ENCODE data around the gene PKD1. TPM values are rescaled to one million over a fixed set of nuclear protein-coding genes. Genes with fewer than 3 reads are reported as not detected.
"Not testable (repeated sequence)": the region's sequence is repeated elsewhere in the genome, so short reads cannot be mapped to it uniquely, and the experiment has no call there.

Gene PKD1
- polyA plus RNA-seq, 10 donors = 86.8 to 161 (median 120) TPM

DNA sequence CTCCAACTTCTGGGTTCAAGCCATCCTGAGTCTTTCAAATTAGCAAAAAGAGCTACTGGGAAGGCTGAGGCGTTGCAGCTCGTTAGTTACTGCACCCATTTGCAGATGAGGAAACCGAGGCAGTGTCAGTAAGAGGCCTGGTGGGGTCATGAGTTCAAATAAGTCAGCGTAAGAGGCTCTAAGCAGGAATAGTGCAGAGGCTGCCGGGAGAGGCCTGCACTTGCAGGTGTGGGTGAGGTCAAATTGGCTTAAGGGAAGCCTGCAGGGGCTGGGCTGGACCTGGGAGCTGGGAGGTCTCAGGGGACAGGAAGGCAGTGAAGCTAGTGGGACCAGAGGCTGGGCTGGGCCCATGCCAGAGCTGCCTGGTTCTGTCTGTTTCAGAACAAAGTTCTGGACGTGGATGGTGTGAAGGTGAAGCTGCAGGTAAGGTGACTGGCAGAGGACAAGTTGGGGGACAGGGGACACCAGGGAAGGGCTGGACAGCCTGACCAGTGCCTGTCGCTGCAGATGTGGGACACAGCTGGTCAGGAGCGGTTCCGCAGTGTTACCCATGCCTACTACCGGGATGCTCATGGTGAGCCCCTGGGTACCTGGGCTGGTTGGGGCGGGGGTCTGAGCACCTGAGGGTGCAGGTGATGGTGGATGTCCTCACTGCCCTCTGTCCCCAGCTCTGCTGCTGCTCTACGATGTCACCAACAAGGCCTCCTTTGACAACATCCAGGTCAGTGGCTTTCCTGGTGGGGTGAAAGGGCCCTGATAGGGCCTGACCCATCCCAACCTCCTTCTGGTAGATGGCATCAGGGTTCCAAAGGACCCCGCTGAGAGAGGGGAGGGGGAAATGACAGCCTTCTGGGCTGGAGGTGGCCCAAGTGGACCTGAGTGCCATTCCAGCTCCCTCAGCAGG, 15.7 kb upstream of the PKD1 start:
- DNase-seq = no peak

DNA sequence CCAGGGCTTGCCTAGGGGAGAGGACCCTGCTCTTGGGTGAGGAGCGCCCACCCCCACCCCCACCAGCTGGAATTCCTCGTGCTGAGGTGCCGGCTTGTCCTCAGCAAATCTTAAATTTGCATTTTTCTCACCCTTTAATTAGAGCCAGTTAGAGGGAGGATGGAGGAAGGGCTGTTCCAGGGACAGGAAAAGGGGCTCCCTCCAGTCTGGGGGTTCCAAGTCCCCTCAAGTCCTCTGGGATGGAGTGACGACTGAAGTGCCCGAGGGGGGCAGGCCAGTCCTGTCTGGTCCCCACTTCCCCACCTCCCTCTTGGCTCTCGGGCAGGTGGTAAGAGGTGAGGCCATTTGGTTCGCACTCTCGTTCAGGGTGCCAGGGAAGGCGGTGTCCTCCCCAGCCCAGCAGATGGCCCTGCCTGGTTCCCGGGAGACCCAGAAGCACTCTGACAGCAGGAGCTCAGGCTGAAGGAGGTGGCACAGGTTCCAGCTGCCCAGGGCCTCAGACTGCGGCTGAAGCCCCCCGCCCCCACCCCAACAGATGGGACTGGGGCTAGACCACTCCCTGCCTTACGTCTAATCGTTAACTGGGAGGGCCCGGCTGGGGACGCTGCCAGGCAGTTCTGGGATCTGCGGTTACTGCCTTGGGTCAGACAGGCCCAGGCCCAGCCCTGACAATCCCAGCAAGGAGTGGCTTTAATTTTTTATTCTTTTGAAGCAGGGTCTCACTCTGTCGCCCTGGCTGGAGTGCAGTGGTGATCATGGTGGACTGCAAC, 14.9 kb upstream of the PKD1 start:
- DNase-seq = no peak

DNA sequence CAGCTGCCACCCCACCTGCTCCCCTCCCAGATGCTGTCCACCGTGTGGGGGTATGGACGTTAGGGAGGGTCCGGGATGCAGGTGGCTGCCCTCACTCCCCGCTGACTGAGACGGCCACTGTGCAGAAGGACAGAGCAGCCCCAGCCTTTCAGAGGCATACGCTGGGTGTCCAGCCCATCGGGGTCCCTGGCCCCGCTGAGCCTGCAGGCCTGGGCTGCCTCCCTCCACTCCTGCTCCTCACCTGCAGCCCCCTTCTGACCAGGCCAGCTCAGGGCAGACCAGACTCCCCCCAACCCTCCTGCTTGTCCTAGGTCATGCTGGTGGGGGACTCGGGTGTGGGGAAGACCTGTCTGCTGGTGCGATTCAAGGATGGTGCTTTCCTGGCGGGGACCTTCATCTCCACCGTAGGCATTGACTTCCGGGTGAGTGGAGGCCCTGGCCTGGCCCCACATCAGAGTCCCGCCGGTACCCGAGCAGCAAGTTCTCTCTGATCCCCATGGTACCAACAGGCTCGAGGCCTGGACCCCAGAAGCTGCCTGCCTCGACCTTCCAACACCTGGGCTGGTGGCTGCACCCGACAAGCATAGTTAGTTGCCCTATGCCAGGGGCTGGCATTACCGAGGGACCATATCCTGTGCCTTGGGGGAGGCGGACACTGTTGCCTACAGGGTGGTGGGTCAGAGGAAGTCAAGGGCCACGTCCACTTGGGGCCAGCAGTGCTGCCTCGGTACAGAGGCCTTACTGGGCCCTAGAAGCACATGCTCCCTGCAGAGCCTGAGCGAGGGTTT, 14.1 kb upstream of the PKD1 start:
- DNase-seq = no peak

DNA sequence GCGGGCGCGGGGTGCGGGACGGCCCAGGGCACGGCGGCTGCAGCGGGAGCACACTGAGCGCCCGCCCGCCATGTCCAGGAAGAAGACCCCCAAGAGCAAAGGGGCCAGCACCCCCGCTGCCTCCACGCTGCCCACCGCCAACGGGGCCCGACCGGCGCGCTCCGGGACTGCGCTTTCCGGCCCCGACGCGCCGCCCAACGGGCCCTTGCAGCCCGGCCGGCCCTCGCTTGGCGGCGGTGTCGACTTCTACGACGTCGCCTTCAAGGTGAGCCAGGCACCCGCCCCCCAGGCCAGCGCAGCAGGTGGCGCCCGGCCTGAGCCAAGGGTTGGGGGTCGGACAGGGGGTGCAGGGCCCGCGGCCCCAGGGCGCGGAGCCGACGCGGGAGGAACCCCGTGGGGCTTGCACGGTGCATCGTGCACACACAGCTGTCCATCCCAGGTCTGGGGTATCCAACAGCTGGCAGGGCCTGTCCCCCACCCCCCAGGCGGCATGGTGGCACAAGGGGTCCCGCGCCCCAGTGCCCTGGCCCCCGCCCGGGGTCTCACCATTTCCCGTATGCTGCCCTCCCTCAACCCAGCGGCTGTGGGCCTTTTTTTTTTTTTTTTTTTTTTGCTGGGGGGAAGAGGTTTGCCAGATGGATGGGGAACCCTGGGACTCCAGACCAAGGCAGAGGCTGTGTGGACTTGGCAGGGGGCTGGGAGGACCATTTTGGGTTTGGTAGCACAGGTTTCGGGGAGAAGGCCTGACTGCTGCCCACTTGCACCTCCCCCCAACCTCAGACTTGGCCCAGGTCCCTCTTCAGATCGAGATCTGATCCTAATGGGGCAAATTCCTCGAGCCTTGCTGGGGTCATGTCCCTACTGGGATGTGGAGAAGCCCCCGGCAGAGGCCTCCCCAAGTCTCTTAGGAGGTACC, 13.3 kb upstream of the PKD1 start:
- peak in 1 of 3 donors; percentile 60 for DNase-seq

DNA sequence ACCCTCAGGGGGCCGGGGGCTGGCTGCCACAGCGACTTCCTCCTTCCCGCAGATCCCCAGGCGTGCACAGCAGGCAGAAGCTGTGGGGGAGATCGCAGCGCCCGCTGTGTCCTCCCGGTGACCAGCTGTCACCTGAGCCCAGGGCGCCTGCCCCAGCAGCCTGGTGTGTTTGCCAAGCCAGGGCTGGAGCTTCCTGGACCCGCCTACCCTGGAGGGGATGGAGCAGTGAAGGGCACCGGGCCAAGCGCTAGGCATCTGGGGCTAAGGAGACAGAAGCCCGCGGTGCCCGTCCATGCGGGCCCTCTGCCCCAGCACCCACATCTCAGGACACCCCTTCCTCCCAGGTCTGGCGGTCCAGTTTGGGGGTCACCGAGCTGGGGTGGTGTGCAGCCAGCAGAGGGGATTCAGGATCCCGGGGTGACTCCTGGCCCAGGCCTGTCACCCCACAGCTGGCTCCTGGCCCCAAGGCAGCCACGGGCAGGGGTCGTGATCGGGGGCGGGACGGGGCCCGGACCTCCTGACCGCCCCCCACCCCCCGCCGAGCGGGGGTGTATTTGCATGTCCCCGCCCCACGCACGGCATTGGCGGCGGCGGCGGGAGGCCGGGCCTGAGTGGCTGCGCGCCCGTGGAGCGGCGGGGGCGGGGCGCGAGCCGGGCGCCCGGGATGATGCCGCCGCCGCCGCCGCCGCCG, 12.4 kb upstream of the PKD1 start, which contains the start of gene RAB26:
Gene RAB26, plus strand, starts transcription at position 645 of the 691 bp plus-strand sequence. CDS start 159 bp downstream, outside the sequence.
- DNase-seq = peak in 2 of 3 donors; percentile 75 to 83

DNA sequence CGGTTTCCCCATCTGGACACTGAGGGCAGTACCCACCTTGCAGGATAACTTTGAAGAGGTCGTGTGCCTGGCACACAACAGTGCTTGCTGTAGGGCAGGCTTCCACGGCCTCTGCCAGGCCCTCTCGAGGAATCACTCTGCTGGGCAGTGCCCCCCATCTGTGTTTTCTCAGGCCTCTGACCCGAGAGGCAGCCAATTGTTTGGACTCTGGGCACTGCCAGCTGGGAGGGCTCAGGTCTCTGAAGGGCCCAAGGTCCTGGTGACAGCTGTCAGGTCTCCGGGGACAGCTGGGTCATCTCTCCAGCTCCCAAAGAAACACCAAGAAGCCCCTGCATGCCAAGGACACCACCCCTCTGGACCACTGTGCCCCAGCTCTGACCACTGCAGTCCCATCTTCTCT, 11.7 kb upstream of the PKD1 start:
- DNase-seq = no peak

DNA sequence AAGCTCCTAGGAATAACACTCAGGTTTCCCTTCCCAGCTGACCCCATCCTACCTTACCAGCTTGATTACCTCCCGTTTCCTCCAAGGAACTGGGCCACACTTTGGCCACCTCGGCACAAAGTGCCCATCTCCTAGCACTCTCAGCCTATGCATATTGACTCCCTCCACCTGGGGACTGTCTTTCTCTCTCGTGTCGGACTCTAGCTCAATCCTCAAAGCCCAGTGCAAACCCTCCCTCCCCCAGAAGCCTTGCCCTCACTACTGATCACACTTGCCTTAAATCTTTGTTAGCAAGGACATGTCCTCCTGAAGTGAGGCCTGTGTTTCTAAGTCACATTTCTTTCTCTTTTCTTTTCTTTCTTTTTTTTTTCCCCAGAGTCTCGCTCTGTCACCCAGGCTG, 10.1 kb upstream of the PKD1 start:
- DNase-seq = no peak

DNA sequence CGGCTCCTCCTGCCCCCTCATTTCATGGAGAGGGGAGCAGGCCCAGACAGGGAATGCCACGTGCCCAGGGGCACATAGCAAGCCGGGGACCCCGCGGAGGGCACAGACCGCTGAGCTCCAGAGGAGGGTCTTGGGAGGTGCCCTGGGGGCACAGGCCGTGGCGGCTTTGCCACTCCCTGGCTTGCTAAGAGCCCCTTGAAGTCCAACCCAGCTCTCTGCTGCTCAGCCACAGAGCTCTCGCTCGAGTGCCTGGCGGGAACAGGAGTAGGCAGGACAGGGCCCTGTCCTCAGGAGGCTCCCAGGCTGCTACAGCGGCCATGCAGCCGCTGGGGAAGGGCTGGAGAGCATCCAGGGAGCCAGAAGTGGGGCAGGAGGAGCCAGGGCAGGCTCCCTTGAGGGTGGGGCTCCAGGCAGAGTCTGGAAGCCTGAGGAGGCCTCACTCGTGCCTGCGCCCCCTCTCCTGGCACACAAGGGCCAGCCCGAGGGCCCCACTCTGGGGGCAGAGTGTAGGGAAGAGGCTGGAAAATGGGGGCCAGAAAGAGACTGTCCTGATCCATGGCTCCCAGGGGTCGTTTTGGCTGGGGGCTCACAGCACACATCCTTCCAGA, 8.3 kb upstream of the PKD1 start:
- no peak for DNase-seq

DNA sequence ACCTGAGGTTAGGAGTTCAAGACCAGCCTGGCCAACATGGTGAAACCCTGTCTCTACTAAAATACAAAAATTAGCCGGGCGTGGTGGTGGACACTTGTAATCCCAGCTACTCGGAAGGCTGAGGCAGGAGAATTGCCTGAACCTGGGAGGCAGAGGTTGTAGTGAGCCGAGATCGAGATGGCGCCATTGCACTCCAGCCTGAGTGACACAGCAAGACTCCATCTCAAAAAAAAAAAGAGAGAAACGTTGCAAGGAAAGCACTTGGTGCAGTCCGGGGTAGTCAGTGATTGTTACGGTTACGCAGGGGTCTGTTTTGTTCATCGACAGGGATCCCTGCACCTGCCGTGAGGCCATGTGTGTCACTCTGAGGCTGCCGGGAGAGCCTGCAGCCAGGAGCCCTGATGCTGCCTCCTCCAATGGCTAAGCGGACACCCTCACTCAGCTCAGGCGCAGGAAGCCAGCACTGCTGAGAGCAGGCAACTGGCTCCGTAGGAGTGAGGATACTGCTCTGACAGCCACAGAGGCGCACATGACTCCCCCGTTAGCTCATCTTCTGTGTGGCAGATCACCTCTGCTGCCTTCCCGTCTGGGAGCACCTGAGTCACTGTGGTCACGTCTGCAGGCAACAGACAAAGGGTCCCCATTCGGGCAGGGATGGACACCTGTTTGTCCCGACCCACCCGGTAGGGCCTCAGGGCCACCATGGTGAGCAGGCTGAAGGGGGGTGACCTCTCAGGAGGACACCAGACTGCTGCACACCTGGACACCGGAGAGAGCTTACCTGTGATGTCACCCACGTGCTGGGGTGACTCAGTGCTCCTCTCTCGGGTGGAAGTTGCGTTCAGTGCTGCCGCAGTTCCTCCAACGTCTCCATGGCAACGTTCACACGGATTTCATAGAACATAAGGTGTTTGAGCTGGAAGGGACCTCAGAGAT, 7.5 kb upstream of the PKD1 start:
- DNase-seq = peak in 1 of 3 donors; percentile 16

DNA sequence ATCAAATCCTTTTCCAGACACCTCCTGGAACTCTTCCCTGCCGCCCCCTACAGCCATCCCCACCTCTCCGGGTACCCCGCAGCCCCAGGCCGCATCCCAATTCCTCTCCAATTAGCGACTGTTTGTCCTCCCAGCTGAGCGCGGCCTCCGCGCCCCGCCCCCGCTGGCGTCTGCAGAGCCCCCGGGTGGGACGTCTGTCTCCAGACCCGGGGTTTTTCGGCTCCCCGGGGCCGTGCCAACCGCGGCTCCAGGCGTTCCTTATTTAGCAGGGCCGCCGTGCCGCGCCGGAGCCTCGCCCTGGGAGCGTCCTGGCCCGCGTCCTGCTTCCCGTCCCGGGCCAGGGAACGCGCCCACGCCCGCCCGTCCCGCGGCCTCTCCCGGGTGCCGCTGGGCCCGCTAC, 627 bp downstream of the PKD1 start:
- peak in 1 of 3 donors; percentile 44 for DNase-seq

DNA sequence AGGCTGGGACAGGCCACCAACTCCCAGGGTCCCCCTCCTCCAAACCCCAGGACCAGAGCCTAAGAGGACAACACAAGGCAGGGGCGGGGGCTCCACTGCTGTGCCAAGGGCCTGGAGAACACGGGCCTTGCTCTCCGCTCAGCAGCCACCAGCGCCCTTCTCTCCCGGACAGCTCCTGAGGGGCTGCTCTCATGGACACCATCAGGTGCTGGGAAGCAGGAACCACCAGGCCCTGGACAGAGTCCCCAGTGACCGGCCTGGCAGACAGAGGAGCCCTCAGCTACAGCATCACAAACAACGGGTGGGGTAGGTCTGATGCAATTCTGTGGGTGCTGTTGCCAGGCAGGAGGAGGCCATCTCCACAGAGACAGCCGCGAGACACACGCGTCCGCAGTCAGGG, 1.9 kb downstream of the PKD1 start:
- not testable (repeated sequence) for DNase-seq

DNA sequence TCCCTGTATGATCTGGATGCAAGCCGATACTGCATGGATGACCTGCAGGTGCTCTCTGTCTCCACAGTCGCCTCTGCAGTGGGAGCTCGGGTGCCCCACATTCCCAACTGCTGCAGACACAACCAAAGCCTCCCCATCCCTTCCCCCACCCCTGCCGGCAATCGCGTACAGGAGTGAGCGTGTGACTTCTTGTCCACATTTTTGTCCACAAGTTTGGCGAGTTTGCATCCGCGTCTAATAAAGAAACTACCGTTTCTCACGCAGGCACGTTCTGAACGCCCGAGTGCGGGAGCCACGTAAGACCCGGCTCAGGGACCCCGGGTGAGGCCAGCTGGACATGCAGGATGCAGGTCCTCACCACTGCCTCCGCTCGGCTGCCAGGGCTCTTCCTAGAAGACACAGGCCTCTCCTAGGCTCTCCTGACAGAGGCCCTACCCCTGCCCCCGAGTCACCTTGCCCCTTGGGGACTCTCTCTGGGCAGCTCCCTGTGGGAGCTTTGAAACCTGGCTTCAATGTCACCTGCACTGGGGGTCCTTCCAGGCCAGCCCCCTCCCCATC, 5.7 kb downstream of the PKD1 start:
- not testable (repeated sequence) for DNase-seq

DNA sequence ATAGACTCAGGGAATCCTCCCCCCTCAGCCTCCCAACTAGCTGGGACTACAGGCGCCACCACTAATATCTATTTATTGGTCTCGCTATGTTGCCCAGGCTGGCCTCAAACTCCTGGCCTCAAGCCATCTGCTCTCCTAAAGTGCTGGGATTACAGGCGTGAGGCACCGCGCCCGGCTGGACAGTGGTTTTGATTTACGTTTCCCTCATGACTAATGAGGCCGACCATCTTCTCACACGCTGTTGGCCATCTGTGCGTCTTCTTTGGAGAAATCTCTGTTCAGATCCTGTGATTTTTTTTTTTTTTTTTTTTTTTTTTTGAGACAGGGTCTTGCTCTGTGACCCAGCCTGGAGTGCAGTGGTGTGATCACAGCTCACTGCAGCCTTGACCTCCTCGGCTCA, 6.4 kb downstream of the PKD1 start:
- DNase-seq = peak in 1 of 3 donors; percentile 32

DNA sequence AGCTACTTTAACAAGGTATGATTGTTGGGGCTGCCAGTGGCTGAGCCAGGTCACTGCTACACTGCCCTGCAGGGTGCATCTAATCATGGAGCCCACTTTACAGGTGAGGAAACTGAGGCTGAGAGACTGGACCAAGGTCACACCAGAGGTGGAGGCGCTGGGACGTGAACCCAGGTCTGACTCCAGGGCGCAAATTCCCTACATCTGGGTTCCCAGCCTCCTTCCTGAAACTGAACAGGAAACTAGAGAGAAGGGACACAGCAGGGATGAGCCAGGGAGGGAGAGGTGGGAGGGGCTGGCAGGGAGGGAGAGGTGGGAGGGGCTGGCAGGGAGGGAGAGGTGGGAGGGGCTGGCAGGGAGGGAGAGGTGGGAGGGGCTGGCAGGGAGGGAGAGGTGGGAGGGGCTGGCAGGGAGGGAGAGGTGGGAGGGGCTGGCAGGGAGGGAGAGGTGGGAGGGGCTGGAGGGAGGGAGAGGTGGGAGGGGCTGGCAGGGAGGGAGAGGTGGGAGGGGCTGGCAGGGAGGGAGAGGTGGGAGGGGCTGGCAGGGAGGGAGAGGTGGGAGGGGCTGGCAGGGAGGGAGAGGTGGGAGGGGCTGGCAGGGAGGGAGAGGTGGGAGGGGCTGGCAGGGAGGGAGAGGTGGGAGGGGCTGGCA, 7.9 kb downstream of the PKD1 start:
- peak in 2 of 3 donors; percentile 37 to 67 for DNase-seq

DNA sequence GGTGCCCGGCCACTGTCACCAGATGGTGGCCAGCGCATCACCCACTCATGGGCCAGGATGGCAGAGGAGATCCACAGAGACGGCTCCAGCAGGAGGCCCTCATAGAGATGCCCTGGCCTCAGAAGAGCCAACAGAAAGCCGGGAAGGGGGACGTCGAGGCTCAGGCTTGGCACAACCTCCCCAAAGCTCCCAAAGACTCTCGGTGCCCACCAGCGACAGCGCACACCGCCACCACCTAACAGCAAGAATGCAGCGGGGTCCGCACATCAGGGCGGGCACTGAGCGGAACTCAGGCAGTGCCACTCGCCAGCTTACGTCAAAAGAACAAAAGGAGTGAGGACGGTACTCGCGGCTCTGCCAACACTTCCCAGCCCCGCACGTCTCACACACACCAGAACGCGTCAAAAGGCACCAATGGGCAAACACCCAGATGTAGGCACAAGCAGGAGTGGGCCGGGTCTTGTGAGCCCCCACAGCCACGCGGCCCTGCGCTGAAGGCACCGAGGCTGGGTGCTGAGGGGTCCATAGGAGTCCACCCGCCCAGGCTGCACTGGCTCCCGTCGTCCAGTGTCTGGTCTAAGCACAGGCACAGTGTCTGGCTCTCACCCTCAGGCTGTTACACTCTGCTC, 8.7 kb downstream of the PKD1 start:
- DNase-seq = peak in 1 of 3 donors; percentile 26

DNA sequence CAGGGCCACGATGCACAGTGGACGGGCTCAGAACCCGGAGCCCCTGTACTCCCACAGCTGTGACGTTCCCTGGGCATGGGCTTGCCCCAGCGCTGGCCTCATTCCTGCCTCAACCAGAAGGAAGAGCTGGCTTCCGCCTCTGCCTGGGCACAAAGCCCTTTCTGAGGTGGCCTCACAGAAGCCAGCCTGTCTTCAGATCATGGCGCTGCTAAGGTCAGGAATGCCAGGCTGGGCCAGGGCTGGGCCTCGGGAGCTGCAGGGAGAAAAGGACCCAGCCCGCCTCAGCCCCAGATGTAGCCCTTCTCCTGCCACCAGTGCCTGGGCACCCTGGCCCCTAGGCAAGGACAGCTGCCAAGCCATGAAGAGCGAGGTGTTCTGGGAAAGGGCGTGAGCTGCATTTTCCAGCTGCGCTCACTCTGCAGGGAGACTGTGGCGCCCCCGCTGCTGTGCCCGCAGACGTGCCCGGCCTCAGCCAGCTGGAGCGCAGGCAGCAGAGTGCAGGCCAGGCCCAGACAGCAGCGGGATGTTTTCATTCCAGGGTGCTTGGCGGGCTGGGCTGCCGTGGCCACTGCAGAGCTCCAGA, 9.4 kb downstream of the PKD1 start:
- peak in 1 of 3 donors; percentile 62 for DNase-seq

DNA sequence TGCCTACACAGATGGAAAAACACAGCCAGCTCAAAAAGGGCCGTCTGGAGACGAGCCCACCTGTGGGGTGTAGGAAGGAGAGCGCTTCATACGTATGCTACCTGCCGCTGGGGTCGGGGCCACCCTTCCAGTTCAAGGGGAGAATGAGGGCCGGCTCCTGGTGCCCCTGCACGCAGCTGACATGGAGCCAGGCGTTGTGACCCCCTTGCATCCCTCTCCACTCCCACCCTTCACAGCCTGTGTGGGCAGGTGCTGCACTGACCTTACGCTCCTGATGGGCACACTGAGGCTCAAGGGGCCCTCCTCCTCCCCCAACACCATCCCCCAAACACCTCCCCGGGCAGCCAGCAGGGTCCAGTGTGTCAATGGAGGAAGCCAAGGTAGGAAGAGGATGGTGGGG, 10.1 kb downstream of the PKD1 start:
- peak in 1 of 3 donors; percentile 22 for DNase-seq

Data from muscle of back (tissue), 11 donors.